ENCODE data around the gene BCLAF3.

BCLAF3 gene

DNA sequence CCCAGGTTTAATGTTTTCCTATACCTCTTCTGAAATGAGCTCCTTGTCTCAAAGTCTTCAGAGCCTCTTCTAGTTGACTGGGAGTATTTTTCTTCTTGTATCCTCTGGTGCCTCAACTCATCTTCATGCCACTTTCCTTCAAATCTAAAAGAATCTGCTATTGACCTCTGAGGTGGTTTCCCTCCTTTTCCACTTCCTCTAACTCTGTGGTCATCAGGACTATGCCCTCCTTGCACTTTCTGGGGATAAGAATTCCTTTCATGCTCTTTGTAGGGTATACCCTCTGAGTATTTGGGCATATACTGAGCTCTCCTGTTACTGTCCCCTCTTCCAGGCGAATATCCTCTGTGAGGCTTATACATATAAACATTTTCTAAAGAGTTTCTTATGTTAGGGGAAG, 24.8 kb downstream of the BCLAF3 start:
- DNase-seq (ENCODE audit: low read depth in 2 of 2) = no peak

DNA sequence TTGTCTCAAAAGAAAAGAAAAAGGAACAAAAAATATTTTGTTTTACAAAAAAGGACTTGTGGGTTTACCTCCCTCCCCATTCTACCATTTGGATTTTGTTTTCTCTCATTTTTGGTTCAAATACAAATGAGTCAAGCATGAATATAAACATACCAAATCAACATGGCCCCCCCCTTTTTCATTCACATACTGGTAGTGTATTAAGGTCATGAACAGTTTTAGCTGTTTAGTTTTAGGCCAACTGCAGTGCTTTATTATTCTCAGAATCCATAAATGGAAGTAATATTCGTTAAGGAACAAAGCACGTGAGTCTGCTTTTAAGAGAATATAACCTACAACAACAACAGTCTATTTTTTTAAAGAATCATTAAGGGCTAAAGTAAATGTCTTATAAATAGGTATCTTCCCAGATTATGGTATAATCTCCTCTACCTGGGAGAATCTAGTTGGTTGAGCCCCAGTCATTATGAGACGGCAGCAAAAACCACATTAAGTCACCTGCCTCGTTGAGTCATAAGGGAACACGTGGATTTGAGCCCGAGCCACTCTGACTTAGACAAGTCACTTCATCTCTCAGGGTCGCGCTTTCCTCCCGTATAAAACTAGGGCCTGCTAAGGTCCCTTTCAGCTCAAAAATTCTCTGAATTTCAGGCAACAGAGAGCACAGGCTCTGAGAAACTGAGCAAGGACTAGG, 26.7 kb downstream of the BCLAF3 start:
- DNase-seq (ENCODE audit: low read depth in 2 of 2) = no peak

DNA sequence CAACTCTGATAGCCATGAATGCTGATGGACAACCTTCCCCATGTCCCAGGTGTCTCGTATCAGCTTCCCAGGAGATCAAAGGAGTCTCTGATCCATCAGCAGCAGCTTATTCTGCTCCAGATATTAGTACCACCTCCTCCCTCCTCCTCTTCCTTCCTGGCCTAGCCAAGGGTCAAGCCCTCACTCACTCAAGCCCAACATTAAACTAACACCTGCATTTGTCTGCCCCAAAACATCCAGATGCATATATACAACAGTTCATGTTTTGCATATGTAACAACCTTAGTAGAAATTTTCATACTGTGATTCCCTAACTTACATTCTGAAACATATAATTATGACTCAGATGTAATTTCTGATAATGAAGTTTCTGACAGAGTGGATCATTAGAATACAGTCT, 29.9 kb downstream of the BCLAF3 start:
- no peak for DNase-seq (ENCODE audit: low read depth in 2 of 2)

DNA sequence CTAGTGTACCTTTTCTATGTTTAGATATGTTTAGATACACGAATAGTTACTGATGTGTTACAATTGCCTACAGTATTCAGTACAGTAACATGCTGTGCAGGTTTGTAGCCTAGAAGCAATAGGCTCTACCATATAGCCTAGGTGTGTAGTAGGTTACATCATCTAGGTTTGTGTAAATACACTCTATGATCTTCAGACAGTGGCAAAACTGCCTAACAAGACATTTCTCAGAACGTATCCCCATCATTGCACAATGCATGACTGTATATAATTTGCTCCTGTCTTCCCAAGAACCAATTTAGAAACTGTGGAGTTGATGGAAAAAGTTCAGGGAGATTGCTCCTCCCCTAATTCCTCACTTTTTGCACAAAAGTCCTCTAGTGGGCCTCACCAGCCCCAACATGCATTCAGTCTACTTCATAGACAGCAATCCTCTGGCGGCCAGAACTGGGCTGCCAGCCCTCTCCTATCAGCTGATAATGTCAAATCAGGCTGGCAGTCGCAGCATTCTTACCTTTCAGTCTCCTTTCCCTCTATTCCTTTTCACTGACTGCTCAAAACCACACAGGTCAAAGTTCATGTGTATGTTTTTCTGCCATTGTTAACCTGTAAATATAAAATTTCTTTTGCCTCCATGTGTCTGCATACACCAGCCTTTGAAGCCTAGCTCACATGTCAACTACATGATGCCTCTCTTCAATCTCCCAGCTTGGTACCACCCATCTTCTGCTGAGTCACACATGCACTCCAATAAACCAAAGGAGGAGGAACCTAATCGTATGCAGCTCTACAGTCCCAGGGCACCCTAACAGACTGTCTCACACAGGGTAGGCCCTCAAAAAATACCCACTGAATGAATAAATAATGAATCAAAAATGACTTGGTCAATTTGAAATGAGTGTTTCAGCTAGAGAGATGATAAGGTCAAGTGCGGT, 32.0 kb downstream of the BCLAF3 start:
- DNase-seq (ENCODE audit: low read depth in 2 of 2) = no peak

DNA sequence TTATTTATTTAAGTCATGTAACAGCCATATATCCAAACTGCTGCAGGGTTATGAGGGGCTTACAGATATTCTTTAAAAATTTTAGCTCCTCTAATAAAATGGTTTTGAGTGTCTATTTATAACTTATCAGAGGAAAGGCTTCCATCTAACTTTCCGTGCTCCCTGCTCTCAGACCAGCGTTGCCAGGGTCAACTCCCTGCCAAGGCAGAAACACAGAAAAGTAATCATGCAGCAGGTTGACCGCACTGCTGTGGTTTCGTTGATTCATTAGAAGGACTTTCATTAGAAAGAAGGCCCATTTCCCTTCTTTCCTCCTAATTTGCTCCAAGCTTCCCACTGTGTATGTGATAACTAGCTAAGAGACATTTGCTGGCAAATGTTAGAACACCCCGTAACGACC, 33.9 kb downstream of the BCLAF3 start:
- DNase-seq (ENCODE audit: low read depth in 2 of 2) = no peak

DNA sequence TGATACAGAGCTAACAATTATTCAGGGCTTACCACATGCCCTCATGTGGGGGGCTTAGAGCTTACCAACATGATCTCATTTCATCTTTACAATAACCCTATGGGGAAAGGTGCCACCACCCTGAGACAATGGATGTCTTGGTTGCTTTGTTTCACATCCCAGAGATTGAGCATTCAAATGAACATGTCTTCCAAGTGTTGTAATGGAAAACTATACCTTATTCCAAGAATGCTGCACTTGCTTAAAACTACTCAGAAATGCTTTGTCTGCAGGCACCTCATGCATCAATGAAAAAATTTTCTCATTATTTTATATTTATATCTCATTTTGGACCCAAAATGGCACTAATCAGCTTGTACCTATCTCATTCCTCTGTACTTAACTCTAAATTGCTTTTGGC, 34.6 kb downstream of the BCLAF3 start:
- no peak for DNase-seq (ENCODE audit: low read depth in 2 of 2)

DNA sequence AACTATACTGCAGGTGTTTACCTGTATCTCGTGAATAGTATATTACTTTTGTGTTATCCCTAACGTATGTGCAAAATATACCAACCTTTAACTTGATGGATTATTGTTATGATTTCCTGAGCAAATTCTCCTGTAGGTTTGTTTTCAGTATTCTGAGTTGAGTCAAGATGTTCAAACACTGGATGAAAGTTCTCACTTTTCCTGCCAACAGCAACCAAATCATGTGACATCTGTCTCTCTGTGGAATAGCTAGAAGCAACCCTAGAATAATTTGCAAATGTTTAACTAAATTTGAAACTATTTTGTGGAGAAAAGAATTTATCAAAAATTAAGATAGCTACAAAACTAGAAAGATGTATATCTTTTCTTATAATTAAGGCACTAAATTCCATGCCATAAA, 35.6 kb downstream of the BCLAF3 start:
- no peak for DNase-seq (ENCODE audit: low read depth in 2 of 2)

DNA sequence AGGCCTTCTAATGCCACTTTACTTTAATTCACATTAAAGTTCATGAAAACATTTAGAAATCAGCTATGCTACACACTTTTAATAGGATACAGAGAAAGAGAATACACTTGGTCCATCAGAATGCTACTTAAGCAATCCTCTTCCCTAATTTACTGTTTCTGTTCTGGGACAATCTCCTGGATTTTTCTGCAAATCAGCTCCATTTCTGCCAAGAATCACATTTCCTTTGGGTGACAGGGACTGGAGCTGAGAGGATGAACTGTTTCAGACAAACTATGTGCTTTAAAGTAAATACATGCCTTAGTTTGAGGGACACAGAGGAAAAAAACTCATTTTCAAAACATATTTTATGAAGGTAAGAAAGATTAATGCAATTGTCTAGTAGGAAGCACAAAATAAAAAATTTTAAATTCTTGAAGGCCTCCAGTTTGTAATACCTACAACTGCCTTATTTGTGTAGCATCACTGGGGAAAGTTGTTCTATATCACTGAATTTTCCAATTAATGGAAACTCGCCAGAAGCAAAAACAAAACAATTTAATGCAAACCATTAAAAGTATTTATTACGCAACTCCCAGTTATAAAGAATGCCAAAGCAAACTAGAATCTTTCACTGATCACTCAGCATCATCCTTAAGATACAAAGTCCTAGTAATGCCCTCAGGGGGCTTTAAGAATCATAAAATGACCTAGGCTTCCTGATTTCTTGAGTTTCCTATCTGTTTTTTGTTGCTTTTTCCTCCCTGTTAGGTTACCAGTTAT, 36.3 kb downstream of the BCLAF3 start:
- no peak for DNase-seq (ENCODE audit: low read depth in 2 of 2)

DNA sequence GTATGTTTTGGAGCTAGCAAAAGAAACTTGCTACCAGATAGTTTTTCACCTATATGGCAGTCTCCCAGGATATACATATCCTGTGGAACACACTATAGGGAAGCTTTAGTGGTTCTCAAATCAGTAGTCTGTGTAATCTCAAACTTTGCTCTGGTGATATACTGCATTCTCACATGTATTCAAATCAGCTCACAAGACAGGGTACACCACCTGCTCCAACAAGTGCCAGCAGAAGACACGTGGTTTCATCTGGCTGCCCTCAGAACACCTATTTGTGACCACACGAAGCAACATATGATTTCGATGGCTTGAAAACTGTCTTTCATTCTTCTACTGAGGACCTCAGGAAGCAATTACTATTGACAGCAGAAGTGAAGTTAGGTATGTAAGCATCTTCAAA, 37.7 kb downstream of the BCLAF3 start:
- no peak for DNase-seq (ENCODE audit: low read depth in 2 of 2)

DNA sequence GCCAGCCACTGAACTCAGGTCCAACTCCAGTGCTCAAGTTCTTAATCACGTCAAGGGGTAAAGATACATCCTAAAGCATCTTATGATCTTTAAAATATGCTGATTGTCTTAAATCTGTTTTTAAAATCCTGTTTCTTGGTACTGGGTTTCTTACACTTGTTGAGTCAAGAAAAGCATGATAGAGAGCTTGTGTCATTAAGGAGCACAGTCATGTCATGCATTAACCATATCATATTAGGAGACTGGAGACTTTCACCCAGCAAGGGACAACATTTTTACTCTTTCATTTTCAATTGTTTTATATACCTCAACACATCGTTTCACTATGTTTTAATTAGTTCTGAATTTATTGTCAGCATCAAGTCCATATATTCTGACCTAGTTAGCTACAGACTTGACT, 41.5 kb downstream of the BCLAF3 start:
- DNase-seq (ENCODE audit: low read depth in 2 of 2) = no peak

DNA sequence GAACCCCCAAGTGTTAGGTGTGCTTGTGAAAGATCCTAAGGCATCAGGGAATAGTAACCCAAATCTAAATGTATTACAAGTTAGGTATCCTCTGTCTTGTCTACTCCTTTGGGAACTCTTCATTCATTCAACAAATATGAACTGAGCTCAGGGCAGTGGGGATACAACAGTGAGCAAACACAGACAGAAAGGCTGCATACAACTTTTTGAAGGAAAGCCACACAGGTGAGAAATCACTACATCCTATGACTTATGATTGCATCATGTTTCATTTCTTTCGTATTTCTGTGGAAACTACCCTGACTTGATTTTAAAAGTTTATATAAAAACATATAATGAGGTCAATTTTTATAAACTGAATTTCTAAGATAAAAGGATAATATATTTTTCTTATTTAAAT, 43.2 kb downstream of the BCLAF3 start:
- no peak for DNase-seq (ENCODE audit: low read depth in 2 of 2)

Measured in stimulated activated CD8-positive, alpha-beta memory T cell treated with anti-CD3 and anti-CD28 coated beads, Interleukin-15, amount 100 ng/mL, for 4 hours (primary cell).